NAMALWA (cell line): Measurements from ENCODE around the gene ADAMTSL4.
A peak's percentile ranks its signal among the peaks of the same experiment; 100 is the strongest.
"Not testable (repeated sequence)": the region's sequence is repeated elsewhere in the genome, so short reads cannot be mapped to it uniquely, and the experiment has no call there.

ENCODE experiments used
- DNase-seq: peaks from one replicate; pipeline ENCODE4 v3.0.0-alpha.2; 2015; ENCODE audit warnings: low spot score

Gene ADAMTSL4

GRCh38 chr1:150596095-150596892 is 47.1 kb downstream of the ADAMTSL4 start:
- no peak for DNase-seq

GRCh38 chr1:150596976-150597375 is 47.8 kb downstream of the ADAMTSL4 start:
- DNase-seq = no peak

GRCh38 chr1:150598346-150598745 is 49.1 kb downstream of the ADAMTSL4 start:
- not testable (repeated sequence) for DNase-seq

- no peak for DNase-seq
Measured at GRCh38 chr1:150601540-150601939, 52.3 kb downstream of the ADAMTSL4 start.

GRCh38 chr1:150602372-150602771 is 53.2 kb downstream of the ADAMTSL4 start:
- DNase-seq = not testable (repeated sequence)

GRCh38 chr1:150603711-150604110 is 54.5 kb downstream of the ADAMTSL4 start:
- no peak for DNase-seq

- no peak for DNase-seq
Measured at GRCh38 chr1:150604226-150604588, 55.0 kb downstream of the ADAMTSL4 start.

- DNase-seq = not testable (repeated sequence)
Measured at GRCh38 chr1:150605451-150605731, 56.2 kb downstream of the ADAMTSL4 start.

GRCh38 chr1:150606463-150607142 is 57.4 kb downstream of the ADAMTSL4 start:
- peak; percentile 2 for DNase-seq

- no peak for DNase-seq
Measured at GRCh38 chr1:150609732-150610131, 60.5 kb downstream of the ADAMTSL4 start.
